Thyroid gland (tissue), 4 donors: ENCODE data around the gene HOXA5.

Experiments
- POLR2A ChIP-seq, 2 donors: fragments of 450-650 bp; IDR thresholded peaks; one replicate each; pipeline ENCODE4 v1.6.1; 2017; ENCODE audit warnings: antibody characterized with exemption in 2 of 2, mild to moderate bottlenecking in 2 of 2, moderate library complexity in 1 of 2
- TF ChIP-seq, protein P1 (sequence below), 6 experiments: fragments of 200-600 bp in 3 of 6; fragments of 450-650 bp in 3 of 6; sonication (generic) in 3 of 6; IDR thresholded peaks; one replicate each; pipeline ENCODE4 v1.5.1; 2016 to 2019; ENCODE audit warnings: antibody characterized with exemption in 6 of 6, mild to moderate bottlenecking in 2 of 6, inconsistent platforms in 1 of 6, moderate library complexity in 1 of 6

DNA sequence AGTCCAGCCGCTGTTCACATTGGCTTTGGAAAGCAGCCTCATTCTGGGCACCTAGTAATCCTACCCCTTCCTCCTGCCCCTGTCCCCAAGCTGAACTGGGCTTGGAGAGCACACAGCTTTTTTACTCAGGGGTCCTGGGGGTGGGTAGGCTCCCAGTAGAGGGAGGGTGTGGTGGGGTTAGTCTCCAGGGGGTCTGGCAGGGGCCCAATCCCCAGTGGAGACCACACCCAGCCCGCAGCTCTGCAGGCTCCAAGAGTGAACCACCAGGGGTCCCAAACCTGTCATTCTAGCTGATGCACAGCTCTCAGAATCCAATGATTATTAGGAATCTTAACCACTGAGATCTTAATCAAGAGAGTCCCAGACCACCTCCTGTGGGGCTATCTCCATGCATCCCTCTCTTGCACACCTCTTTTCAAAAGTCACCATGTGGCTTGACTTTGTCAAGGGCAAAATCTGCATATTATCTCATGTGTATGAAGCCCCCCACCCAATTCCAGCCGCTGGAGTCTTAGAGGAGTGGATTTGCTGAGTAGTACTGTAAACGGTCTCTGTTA is 38.9 kb upstream of the HOXA5 start:
- TF ChIP-seq, protein P1, sequence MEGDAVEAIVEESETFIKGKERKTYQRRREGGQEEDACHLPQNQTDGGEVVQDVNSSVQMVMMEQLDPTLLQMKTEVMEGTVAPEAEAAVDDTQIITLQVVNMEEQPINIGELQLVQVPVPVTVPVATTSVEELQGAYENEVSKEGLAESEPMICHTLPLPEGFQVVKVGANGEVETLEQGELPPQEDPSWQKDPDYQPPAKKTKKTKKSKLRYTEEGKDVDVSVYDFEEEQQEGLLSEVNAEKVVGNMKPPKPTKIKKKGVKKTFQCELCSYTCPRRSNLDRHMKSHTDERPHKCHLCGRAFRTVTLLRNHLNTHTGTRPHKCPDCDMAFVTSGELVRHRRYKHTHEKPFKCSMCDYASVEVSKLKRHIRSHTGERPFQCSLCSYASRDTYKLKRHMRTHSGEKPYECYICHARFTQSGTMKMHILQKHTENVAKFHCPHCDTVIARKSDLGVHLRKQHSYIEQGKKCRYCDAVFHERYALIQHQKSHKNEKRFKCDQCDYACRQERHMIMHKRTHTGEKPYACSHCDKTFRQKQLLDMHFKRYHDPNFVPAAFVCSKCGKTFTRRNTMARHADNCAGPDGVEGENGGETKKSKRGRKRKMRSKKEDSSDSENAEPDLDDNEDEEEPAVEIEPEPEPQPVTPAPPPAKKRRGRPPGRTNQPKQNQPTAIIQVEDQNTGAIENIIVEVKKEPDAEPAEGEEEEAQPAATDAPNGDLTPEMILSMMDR (IDR thresholded peaks at IDR 0.05), result no peak
- TF ChIP-seq POLR2A (IDR thresholded peaks at IDR 0.05), result no peak
